Nasal cavity respiratory epithelium epithelial cell of viscerocranial mucosa (primary cell): ENCODE data around the gene TMEM79. TPM values are rescaled to one million over a fixed set of nuclear protein-coding genes. Genes with fewer than 3 reads are reported as not detected.

Experiments used
- total RNA-seq: library from RNA; depleted of rRNA; stranded (reverse); fragments of >200 nt; gene quantifications from 2 replicates; pipeline ENCODE4 v1.2.3, GENCODE V29; 2014

Gene TMEM79, protein sequence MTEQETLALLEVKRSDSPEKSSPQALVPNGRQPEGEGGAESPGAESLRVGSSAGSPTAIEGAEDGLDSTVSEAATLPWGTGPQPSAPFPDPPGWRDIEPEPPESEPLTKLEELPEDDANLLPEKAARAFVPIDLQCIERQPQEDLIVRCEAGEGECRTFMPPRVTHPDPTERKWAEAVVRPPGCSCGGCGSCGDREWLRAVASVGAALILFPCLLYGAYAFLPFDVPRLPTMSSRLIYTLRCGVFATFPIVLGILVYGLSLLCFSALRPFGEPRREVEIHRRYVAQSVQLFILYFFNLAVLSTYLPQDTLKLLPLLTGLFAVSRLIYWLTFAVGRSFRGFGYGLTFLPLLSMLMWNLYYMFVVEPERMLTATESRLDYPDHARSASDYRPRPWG
- total RNA-seq = 9.2 and 16.1 TPM in 2 replicates

DNA sequence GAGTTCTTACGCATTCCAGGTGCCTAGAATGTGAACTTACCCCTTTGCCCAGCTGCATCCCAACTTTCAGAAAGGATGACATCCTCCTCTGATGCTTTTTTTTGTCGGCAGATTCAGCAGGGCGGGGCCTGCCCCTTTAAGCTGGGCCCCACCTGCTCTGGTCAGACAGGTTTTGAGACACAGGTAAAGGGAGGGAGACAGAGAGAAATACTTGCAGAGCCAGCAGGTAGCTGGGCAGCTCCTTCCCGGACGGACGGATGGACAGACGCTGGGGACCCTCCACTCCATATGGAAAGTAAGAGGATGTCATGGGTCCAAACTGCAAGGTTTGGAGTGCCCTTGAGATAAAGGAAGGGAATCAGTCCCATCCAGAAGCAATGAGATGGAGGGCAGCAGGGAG, at the start of gene TMEM79:
Gene TMEM79 (plus strand): TSS at position 214 of the 400 bp plus-strand sequence. CDS start 902 bp downstream, outside the sequence.

DNA sequence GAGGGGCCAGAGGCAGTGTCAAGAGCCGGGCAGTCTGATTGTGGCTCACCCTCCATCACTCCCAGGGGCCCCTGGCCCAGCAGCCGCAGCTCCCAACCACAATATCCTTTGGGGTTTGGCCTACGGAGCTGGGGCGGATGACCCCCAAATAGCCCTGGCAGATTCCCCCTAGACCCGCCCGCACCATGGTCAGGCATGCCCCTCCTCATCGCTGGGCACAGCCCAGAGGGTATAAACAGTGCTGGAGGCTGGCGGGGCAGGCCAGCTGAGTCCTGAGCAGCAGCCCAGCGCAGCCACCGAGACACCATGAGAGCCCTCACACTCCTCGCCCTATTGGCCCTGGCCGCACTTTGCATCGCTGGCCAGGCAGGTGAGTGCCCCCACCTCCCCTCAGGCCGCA, 42.2 kb upstream of the TMEM79 start, which contains the start of gene BGLAP:
Gene BGLAP (plus strand): TSS at position 259 of the 400 bp plus-strand sequence. CDS start 48 bp downstream, at position 307.

DNA sequence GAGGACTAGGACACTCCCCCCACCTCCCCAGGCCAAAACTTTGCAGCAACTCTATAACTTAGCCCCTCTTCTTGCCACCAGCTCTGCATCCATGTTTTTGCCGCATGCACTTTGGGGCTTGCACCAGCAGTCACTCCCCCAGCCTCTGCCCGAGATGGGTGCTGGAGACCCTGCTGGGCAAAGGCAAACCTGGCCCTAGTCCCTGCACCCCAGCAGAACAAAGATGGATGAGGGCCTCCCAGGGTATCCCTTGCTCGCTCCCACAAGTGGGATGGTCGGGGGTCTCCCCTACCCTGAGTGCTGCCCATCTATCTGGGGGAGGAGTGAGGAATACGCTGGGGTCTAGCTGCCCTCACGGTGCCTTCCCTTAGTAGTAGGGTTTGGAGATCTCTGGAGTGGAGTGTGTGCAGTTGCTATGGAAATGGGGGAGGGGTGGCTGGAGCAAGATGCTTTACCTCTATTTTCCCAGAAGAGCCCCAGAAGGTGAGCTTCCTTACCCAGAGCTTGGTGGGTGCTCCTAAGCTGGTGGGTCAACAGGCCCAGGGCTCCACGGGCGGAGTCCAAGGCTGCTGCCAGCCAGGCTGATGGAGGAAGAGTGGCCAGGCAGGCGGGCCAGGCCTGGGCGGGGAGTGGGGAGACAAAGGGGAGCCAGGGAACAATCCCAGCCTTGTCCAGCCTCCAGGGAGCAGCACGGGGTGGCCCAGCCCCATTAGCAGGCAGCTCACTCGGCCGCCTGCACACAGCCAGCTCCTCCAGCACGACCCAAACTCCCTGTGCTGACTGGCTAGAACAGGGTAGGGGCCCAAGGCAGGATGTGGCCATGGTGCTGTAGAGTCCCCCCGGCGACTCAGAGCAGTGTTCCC, 36.4 kb upstream of the TMEM79 start, which contains the start of gene PAQR6:
Gene PAQR6 (minus strand): TSS at position 597 of the 863 bp plus-strand sequence. CDS start 1,325 bp downstream, outside the sequence.

DNA sequence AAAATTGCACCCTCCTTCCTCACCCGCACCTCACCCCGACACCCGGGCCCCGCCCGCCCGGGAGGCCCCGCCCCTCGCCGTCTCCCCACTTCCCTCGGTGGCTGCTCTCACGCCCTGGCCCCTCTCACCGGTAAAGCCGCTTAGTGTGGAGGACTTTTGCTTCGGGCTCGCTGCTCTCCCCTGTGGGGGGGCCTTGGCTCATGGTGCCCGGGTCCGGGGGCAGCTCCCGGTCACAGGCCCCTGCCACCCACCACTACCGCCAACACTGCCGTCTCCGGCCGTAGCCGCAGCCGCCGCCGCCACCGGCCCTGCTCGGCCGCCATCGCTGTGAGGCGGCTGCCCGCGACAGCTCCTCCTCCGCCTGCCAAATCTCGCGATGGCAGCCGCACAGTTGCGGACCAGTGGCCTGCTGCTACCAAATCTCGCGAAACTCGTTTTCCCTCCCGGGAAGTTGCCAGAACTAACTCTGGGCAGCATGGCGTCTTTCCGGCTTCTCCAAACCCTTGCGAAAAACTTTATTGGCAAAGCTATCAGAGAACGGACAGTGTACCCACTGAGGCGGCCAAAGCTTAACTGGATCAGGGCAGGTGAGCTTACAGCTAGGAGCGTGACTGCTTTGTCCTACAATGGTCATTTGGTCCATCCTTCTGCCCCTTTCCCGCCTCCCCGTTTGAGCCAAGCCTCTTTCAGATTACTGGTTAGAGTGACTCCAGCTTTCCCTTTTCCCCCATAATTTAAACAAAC, 1.5 kb upstream of the TMEM79 start, which contains the start of gene SMG5:
Gene SMG5 (minus strand): TSS at position 347 of the 744 bp plus-strand sequence. CDS start 145 bp downstream, at position 202.

DNA sequence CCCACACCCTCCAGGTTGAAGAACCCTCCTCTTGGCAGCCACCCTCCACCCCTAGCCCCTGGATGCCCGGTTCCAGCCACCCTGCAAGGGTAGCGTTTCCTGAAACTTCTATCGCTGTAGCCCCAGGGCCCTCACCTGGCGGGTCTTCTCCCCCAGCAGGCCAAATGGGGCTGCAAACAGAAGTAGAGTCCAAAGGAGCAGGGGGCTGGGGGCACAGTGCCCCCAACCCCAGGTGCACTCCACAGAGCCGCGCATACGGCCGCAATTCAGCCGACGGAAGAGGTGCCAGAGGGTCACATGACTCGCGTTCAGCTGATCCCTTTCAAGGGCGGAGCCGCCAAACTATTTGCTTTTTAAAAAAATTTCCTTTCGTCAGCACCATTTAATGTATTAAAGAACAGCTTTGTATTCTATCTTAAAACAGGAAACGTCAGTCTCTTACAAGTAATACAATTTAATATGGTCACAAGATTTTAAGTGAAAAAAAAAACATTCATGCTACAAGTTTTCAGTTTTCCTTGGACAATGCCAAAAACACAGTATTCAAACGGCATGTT, 11.3 kb downstream of the TMEM79 start, which contains the start of gene GLMP:
Gene GLMP (minus strand): TSS at position 289 of the 557 bp plus-strand sequence. CDS start 34 bp downstream, at position 255.

DNA sequence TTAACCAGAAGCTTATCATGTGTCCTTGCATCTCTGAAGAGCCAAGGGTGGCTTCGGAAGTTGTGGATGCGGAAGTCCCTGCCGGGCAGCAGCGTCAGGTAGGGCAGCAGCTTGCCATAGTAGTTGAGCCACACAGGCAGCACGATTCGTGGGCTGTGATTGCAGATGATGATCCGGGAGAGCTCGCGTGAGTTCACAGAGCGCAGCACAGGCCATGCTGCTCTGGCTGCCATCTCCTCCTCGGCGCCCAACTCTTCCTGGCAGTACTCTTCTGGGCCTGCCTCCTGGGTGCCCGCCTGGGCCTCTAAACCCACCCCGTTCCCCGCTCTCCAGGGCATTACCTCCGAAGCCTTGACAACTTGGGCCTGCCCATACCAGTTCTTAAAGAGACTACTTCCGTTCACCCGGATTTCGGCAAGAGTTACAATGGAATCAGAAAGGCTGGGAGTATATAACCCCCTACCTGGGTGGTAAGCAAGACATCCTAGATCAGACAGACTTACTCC, 14.8 kb downstream of the TMEM79 start, which contains the start of gene VHLL:
Gene VHLL (minus strand): TSS at position 456 of the 506 bp plus-strand sequence. CDS start 118 bp downstream, at position 338.

DNA sequence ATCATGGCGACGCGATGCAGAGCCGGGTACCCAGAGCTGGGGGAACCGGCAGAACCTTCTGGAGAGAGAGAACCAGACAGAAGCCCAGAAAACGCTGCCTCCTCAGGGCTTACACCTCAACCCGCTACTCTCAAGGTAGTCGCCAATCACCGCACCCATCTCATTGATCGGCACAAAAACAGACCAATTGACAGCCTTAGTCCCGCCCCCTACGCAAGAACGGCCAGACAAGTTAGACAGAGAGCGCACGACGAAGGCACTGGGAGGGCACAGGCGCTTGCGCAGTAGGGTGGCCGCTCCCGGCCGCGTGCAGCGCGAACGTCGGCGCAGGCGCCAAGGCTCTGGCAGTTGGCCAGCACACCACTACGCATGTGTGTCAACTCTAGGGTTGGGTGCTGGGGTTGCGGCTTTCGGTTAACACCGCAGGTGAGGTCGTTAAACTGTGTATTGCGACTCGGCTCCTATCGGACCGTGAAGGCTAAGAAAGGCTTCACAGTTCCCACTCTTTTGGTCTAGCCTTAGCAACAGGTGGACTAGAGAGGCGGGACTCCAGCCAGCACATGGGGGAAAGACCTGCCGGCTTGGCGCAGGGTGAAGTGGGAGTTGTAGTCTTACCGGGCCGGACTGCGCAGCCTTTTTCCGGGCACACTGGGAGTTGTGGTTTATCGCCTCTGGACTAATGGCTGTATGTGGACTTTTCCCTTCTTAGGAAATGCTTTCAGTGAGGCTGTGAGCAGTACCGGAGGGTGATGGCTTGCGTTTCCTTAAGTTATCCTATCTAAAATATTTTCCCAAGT, 54.3 kb downstream of the TMEM79 start, which contains the start of the genes CCT3 and TSACC:
Gene CCT3 (minus strand): TSS at position 113 of the 797 bp plus-strand sequence. CDS start 108 bp downstream, at position 5.
Gene TSACC (plus strand): TSS at position 347 of the 797 bp plus-strand sequence. CDS start 1,232 bp downstream, outside the sequence.

Other genes starting within 250 kb of the TMEM79 start
- 18.5 and 26.7 TPM in 2 replicates for gene UBQLN4, start 230.5 kb upstream of the TMEM79 start, total RNA-seq
- 60.7 and 67.3 TPM in 2 replicates for gene LAMTOR2, start 229.5 kb upstream of the TMEM79 start, total RNA-seq
- 46.8 and 48.7 TPM in 2 replicates for gene RAB25, start 223.2 kb upstream of the TMEM79 start, total RNA-seq
- 1.7 and 6.0 TPM in 2 replicates for gene MEX3A, start 201.9 kb upstream of the TMEM79 start, total RNA-seq
- 455 and 618 TPM in 2 replicates for gene LMNA, start 169.6 kb upstream of the TMEM79 start, total RNA-seq
- gene SEMA4A, start 130.7 kb upstream of the TMEM79 start, total RNA-seq = 3.8 and 11.9 TPM in 2 replicates
- gene SLC25A44, start 90.2 kb upstream of the TMEM79 start, total RNA-seq = 9.2 and 14.5 TPM in 2 replicates
- gene PMF1, start 71.3 kb upstream of the TMEM79 start, total RNA-seq = 21.2 and 44.4 TPM in 2 replicates
- under 0.01 and 0.07 TPM in 2 replicates for gene BGLAP, start 42.1 kb upstream of the TMEM79 start, total RNA-seq
- gene PAQR6, start 36.3 kb upstream of the TMEM79 start, total RNA-seq = 0.34 and 1.1 TPM in 2 replicates
- 47.8 and 91.1 TPM in 2 replicates for gene SMG5, start 1.5 kb upstream of the TMEM79 start, total RNA-seq
- gene GLMP, start 11.4 kb downstream of the TMEM79 start, total RNA-seq = 27.0 and 28.6 TPM in 2 replicates
- gene VHLL, start 15.0 kb downstream of the TMEM79 start, total RNA-seq = 0.57 TPM in 1 of 2 replicates, not detected in the other
- 352 and 394 TPM in 2 replicates for gene CCT3, start 54.0 kb downstream of the TMEM79 start, total RNA-seq
- gene TSACC, start 54.2 kb downstream of the TMEM79 start, total RNA-seq = 0.34 and 0.36 TPM in 2 replicates
- gene RHBG, start 84.9 kb downstream of the TMEM79 start, total RNA-seq = under 0.01 TPM in 1 of 2 replicates, not detected in the other
- gene MEF2D, start 216.4 kb downstream of the TMEM79 start, total RNA-seq = 4.8 and 10.3 TPM in 2 replicates